ENCODE results near the gene LGALS13.

The LGALS13 gene

GRCh38 chr19:39637891-39638290 is 35.6 kb downstream of the LGALS13 start:
- H3K27ac ChIP-seq = no peak overlapping the region
- TF ChIP-seq ZFX (IDR thresholded peaks at IDR 0.05) = no peak
- no peak for TF ChIP-seq CTCF (conservative IDR thresholded peaks at IDR 0.05)

DNA sequence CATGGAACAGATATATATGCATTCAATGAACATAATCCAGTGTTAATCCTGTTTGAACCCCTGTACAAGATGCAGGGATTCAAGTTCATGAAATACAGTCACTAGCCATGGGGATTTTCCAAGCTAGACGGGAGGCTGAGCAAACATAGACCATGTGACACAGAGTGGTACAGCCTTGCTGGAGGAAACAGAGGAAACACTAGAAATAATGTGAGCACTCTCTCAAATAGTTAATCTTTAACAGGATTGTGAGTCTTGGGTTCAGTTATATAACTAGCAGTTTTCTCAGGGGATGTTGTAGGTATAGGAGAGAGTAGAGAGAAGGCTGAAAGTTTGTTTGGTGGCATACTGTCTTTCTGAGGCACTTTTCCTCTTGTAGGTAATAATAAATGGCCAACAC is 39.4 kb downstream of the LGALS13 start:
- TF ChIP-seq CTCF (conservative IDR thresholded peaks at IDR 0.05) (no peak), ZFX (IDR thresholded peaks at IDR 0.05) (no peak)

DNA sequence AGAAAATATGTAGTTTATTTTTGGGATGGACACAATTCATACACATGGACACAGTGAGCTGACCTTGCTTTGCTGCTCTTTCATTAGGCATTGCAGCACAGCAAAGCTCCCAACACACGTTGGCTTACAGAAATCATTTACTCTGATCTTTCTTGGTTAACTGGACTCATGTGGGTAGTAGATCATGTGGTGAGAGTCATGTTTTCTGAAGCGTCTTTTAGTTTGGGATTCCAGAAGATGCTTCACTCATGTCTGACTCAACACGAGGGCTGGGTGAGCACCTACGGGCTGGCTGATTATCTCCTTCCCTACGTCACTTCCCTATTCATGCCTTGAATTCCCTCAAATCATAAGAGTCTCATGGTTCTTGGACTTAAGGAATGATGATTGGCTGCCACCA is 41.3 kb downstream of the LGALS13 start:
- TF ChIP-seq CTCF (conservative IDR thresholded peaks at IDR 0.05) (no peak), ZFX (IDR thresholded peaks at IDR 0.05) (no peak)
- no peak overlapping the region for H3K27ac ChIP-seq

More for the DNA sequence above, 39.4 kb downstream of the LGALS13 start:
- H3K27ac ChIP-seq = no peak overlapping the region

GRCh38 chr19:39645800-39646411 is 43.6 kb downstream of the LGALS13 start:
- TF ChIP-seq ZFX (IDR thresholded peaks at IDR 0.05) (no peak), CTCF (conservative IDR thresholded peaks at IDR 0.05) (no peak)
- H3K27ac ChIP-seq = no peak overlapping the region

DNA sequence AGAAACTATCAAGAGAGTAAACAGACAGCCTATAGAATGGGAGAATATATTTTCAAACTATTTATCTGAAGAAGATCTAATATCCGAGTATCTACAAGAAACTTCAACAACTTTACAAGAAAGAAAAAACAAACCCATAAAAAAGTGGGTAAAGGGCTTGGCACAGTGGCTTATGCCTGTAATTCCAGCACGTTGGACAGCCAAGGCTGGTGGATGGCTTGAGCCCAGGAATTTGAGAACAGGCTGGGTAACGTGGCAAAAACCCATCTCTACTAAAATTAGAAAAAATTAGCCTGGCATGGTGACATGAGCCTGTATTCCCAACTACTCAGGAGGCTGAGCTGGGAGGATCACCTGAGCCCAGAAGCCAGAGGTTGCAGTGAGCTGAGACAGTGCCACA is 45.6 kb downstream of the LGALS13 start:
- no peak overlapping the region for H3K27ac ChIP-seq
- no peak for TF ChIP-seq ZFX (IDR thresholded peaks at IDR 0.05)

GRCh38 chr19:39655613-39656012 is 53.3 kb downstream of the LGALS13 start, which contains the start of gene LGALS16:
Gene LGALS16, plus strand, starts transcription at chr19:39655913. Its CDS starts 49 bp downstream, at chr19:39655962.
- H3K27ac ChIP-seq = no peak within 1 kb of the TSS
- TF ChIP-seq CTCF (conservative IDR thresholded peaks at IDR 0.05) (no peak), ZFX (IDR thresholded peaks at IDR 0.05) (no peak)
